ENCODE results near the gene RELA. TPM values are rescaled to one million over a fixed set of nuclear protein-coding genes. Genes with fewer than 3 reads are reported as not detected.
A peak's percentile ranks its signal among the peaks of the same experiment; 100 is the strongest.
"Not testable (repeated sequence)": the region's sequence is repeated elsewhere in the genome, so short reads cannot be mapped to it uniquely, and the experiment has no call there.

The RELA gene
- 10 to 100 TPM; 32.2 to 46.9 (median 36.7) TPM for polyA plus RNA-seq
- long read RNA-seq, donor 1, partial matches to known transcripts: 0 of 10 reads
- long read RNA-seq, donor 1, other reads (novel, unspliced or antisense): 0 of 10 reads
- long read RNA-seq, donor 2, partial matches to known transcripts: 0 of 3 reads
- long read RNA-seq, donor 2, other reads (novel, unspliced or antisense): 0 of 3 reads
- long read RNA-seq, donor 3, partial matches to known transcripts: 0 of 6 reads
- long read RNA-seq, donor 3, other reads (novel, unspliced or antisense): 0 of 6 reads
- long read RNA-seq, donor 4, partial matches to known transcripts: 0 of 1 reads
- long read RNA-seq, donor 4, other reads (novel, unspliced or antisense): 0 of 1 reads
- long read RNA-seq, donor 5, partial matches to known transcripts: 0 of 1 reads
- long read RNA-seq, donor 5, other reads (novel, unspliced or antisense): 0 of 1 reads
- long read RNA-seq, donor 6, transcript RELA-202 (11 exons, 2,700 nt): major isoform, 7 of 11 reads
- long read RNA-seq, donor 6, partial matches to known transcripts: 0 of 11 reads
- long read RNA-seq, donor 6, other reads (novel, unspliced or antisense): 0 of 11 reads
- long read RNA-seq, donor 7: 0 reads
- long read RNA-seq, donor 8, partial matches to known transcripts: 0 of 1 reads
- long read RNA-seq, donor 8, other reads (novel, unspliced or antisense): 0 of 1 reads
- long read RNA-seq, donor 9, partial matches to known transcripts: 0 of 4 reads
- long read RNA-seq, donor 9, other reads (novel, unspliced or antisense): 0 of 4 reads
- long read RNA-seq, donor 10, partial matches to known transcripts: 5 of 11 reads
- long read RNA-seq, donor 10, other reads (novel, unspliced or antisense): 0 of 11 reads

DNA sequence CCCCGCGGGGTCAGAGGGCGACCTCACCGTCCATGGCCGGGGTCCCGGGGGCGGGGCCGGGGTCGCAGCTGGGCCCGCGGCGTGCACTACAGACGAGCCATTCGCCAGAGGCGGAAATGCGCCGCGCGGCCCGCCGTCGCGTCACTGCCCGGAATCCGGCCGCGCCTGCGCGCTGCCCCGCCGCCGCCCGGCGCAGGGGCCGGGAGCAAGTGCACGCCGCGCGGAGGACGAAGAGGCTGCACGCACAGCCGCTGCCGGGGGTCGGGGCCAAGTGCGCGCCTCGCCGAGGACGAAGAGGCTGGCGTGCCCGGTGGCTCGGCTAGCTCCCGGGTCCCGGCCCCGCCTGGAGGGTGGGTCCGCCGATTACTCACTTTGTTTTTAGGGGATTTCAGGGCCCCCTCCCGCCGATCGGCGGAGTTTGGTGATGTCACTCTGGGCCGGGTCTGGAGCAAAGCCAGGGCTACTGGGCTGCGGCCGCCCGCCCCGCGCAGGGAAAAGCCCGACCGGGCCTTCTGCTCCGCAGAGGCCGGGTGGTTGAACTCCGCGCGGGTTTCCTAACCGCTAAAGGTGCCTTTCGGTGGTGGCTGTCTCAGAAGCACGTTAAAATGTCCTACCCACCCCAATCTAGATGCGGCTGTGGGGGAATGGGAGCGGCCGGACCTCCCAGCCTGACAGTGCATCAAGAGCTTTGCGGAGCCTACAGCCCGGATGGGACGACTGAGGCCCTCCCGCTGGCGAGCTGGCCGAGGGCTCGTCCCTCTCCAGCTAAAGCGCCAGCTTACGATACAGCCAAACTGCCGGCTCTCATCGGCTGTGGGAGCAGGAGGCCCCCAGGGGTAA, at the start of gene RELA:
RELA (minus strand) TSS at position 118 of the 840 bp plus-strand sequence; CDS start at position 34, 84 bp downstream.
- H3K4me1 ChIP-seq (ENCODE audit: control insufficient read depth in 3 of 3, insufficient read depth in 2 of 3, low read depth in 1 of 3, low read length in 2 of 3): peaks cover 2 to 10% (median 3%) of the 10 kb centered on the region in 3 donors
- no peaks in the 10 kb centered on the region for H3K9me3 ChIP-seq (ENCODE audit: control insufficient read depth in 2 of 2, insufficient read depth in 1 of 2, low read depth in 1 of 2, low read length in 1 of 2)
- FAIRE-seq (no peak), DNase-seq (peak; percentile 88 to 96)
- no peaks in the 10 kb centered on the region for H3K27me3 ChIP-seq (ENCODE audit: control insufficient read depth in 3 of 3, insufficient read depth in 3 of 3, low read length in 3 of 3)
- H3K4me3 ChIP-seq (ENCODE audit: low read depth in 1 of 3, low read length in 3 of 3): peak within 1 kb of the TSS; percentile 79 to 95 (median 91)
- H3K36me3 ChIP-seq (ENCODE audit: control insufficient read depth in 3 of 3, insufficient read depth in 2 of 3, low read depth in 1 of 3, low read length in 3 of 3): peaks cover 13 to 39% (median 14%) of the 10 kb centered on the region in 3 donors
- peak within 1 kb of the TSS; percentile 98 to 100 (median 99) for H3K27ac ChIP-seq (ENCODE audit: low read depth in 1 of 3, low read length in 2 of 3)
- WGBS, 3 donors: 0 to 1% (median 0%) methylated on average over 72 to 91 of the region's 91 CpGs

DNA sequence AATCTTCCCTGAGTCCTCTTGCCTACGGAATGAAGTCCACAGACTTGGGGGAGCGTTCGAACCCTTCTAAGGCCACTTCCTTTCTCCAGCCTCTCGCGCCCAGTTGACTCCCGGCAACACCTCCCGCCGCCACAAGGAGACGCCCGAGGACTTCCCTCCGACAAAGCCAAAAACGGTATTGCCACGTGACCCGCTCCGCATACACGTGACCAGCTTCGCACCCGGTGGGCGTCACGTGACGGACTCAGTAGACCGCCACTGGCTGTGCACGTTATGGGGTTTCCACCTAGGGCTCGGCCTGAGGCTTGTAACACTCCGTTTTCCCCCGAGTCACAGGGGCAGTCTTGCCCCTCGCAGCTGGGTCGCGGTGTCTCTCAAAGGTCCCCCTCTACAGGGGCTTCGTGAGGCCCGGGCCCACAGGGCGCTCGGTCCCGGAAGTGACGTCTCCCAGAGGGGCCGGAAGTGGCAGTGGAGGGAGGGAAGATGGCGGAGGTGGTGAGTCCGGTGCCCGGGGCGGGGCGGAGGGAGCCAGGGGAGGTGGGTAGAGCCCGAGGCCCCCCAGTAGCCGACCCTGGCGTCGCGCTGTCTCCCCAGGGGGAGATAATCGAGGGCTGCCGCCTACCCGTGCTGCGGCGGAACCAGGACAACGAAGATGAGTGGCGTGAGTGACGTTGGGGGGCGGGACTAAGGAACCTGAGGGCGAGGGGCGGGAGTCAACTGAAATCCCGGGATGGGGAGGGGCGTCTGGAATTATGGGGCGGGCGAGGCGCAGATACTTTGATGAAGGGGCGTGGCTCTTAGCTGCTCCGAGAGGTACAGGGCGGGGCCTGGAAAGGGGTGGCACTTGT, 49.3 kb upstream of the RELA start, which contains the start of gene KAT5:
KAT5 (plus strand) TSS at position 468 of the 848 bp plus-strand sequence; CDS start at position 484, 16 bp downstream.
- Histone ChIP-seq H3K36me3 (ENCODE audit: control insufficient read depth in 3 of 3, insufficient read depth in 2 of 3, low read depth in 1 of 3, low read length in 3 of 3) (peaks cover 15 to 43% (median 16%) of the 10 kb centered on the region in 3 donors), H3K9me3 (ENCODE audit: control insufficient read depth in 2 of 2, insufficient read depth in 1 of 2, low read depth in 1 of 2, low read length in 1 of 2) (no peaks in the 10 kb centered on the region), H3K27ac (ENCODE audit: low read depth in 1 of 3, low read length in 2 of 3) (peak within 1 kb of the TSS; percentile 84 to 98 (median 96)), H3K4me1 (ENCODE audit: control insufficient read depth in 3 of 3, insufficient read depth in 2 of 3, low read depth in 1 of 3, low read length in 2 of 3) (peaks cover 0 to 12% (median 2%) of the 10 kb centered on the region in 3 donors), H3K27me3 (ENCODE audit: control insufficient read depth in 3 of 3, insufficient read depth in 3 of 3, low read length in 3 of 3) (no peaks in the 10 kb centered on the region), H3K4me3 (ENCODE audit: low read depth in 1 of 3, low read length in 3 of 3) (peak within 1 kb of the TSS; percentile 53 to 80 (median 61))
- peak; percentile 99 to 100 for DNase-seq
- 0 to 1% (median 0%) methylated on average over 60 to 65 of the region's 65 CpGs for WGBS, 3 donors
- no peak for FAIRE-seq

DNA sequence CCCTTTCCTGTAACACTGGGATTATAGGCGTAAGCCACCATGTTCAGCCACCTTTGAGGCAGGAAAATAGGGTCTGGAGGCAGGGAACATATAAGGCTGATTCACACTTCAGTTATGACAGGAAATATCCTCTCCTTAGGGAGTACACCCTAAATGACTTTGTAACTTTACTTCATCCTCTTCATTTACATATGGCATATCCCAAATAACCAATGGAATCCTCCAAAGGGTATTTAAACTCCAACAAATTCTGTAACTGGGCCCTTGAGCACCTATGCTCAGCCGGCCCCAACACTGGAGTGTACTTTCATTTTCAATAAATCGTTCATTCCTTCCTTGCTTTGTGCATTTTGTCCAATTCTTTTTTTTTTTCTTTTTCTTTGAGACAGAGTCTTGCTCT, 47.7 kb upstream of the RELA start:
- 52 to 64% (median 61%) methylated on average over 3 of the region's 3 CpGs for WGBS, 3 donors
- no peaks in the 10 kb centered on the region for H3K27me3 ChIP-seq (ENCODE audit: control insufficient read depth in 3 of 3, insufficient read depth in 3 of 3, low read length in 3 of 3)
- no peak overlapping the region for H3K4me3 ChIP-seq (ENCODE audit: low read depth in 1 of 3, low read length in 3 of 3)
- no peak for FAIRE-seq
- no peak for DNase-seq
- H3K36me3 ChIP-seq (ENCODE audit: control insufficient read depth in 3 of 3, insufficient read depth in 2 of 3, low read depth in 1 of 3, low read length in 3 of 3): peaks cover 7 to 29% (median 8%) of the 10 kb centered on the region in 3 donors
- peak overlapping the region in 1 of 3 donors; percentile 26 for H3K27ac ChIP-seq (ENCODE audit: low read depth in 1 of 3, low read length in 2 of 3)
- H3K4me1 ChIP-seq (ENCODE audit: control insufficient read depth in 3 of 3, insufficient read depth in 2 of 3, low read depth in 1 of 3, low read length in 2 of 3): peaks cover 0 to 12% (median 2%) of the 10 kb centered on the region in 3 donors
- H3K9me3 ChIP-seq (ENCODE audit: control insufficient read depth in 2 of 2, insufficient read depth in 1 of 2, low read depth in 1 of 2, low read length in 1 of 2): no peaks in the 10 kb centered on the region

DNA sequence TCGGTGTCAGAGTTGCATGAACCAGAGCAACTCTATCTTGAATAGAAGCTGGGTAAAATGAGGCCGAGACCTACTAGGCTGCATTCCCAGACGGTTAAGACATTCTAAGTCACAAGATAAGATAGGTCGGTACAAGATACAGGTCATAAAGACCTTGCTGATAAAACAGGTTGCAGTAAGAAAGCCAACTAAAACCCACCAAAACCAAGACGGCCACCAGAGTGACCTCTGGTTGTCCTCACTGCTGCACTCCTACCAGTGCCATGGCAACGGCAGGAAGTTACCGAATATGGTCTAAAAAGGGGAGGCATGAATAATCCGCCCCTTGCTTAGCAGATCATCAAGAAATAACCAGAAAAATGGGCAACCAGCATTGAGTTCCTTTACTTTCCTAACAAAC, 46.9 kb upstream of the RELA start:
- peaks cover 0 to 12% (median 2%) of the 10 kb centered on the region in 3 donors for H3K4me1 ChIP-seq (ENCODE audit: control insufficient read depth in 3 of 3, insufficient read depth in 2 of 3, low read depth in 1 of 3, low read length in 2 of 3)
- peaks cover under 1 to 22% (median 7%) of the 10 kb centered on the region in 3 donors for H3K36me3 ChIP-seq (ENCODE audit: control insufficient read depth in 3 of 3, insufficient read depth in 2 of 3, low read depth in 1 of 3, low read length in 3 of 3)
- DNase-seq: peak; percentile 29 to 64
- no peak for FAIRE-seq
- no peak overlapping the region for H3K4me3 ChIP-seq (ENCODE audit: low read depth in 1 of 3, low read length in 3 of 3)
- WGBS, 3 donors: 23 to 55% (median 47%) methylated on average over 8 of the region's 8 CpGs
- H3K9me3 ChIP-seq (ENCODE audit: control insufficient read depth in 2 of 2, insufficient read depth in 1 of 2, low read depth in 1 of 2, low read length in 1 of 2): no peaks in the 10 kb centered on the region
- H3K27me3 ChIP-seq (ENCODE audit: control insufficient read depth in 3 of 3, insufficient read depth in 3 of 3, low read length in 3 of 3): no peaks in the 10 kb centered on the region
- peak overlapping the region in 1 of 3 donors; percentile 26 for H3K27ac ChIP-seq (ENCODE audit: low read depth in 1 of 3, low read length in 2 of 3)

DNA sequence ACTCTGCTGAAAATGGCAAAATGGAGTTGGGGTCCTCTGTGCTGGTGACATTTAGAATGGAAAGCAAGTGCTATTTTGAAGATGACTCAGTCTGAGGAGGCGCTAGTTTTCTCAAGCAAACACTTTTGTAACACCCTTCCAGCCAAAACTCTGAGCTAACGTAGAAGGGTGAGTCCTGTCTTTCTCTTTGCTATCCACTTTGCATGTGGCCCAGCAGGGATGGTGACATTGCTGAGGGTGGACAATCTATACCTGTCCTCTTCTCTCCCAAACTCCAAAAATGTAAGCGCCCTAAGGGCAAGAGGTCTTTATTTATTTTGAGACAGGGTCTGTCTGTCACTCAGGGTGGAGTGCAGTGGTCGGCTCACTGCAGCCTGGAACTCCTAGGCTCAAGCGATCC, 45.7 kb upstream of the RELA start:
- H3K27ac ChIP-seq (ENCODE audit: low read depth in 1 of 3, low read length in 2 of 3): no peak overlapping the region
- H3K4me1 ChIP-seq (ENCODE audit: control insufficient read depth in 3 of 3, insufficient read depth in 2 of 3, low read depth in 1 of 3, low read length in 2 of 3): peaks cover 0 to 9% (median 2%) of the 10 kb centered on the region in 3 donors
- no peaks in the 10 kb centered on the region for H3K27me3 ChIP-seq (ENCODE audit: control insufficient read depth in 3 of 3, insufficient read depth in 3 of 3, low read length in 3 of 3)
- DNase-seq (no peak), FAIRE-seq (no peak)
- 80 to 91% (median 86%) methylated on average over 5 of the region's 5 CpGs for WGBS, 3 donors
- H3K36me3 ChIP-seq (ENCODE audit: control insufficient read depth in 3 of 3, insufficient read depth in 2 of 3, low read depth in 1 of 3, low read length in 3 of 3): peaks cover 0 to 9% (median under 1%) of the 10 kb centered on the region in 3 donors
- no peaks in the 10 kb centered on the region for H3K9me3 ChIP-seq (ENCODE audit: control insufficient read depth in 2 of 2, insufficient read depth in 1 of 2, low read depth in 1 of 2, low read length in 1 of 2)
- no peak overlapping the region for H3K4me3 ChIP-seq (ENCODE audit: low read depth in 1 of 3, low read length in 3 of 3)

DNA sequence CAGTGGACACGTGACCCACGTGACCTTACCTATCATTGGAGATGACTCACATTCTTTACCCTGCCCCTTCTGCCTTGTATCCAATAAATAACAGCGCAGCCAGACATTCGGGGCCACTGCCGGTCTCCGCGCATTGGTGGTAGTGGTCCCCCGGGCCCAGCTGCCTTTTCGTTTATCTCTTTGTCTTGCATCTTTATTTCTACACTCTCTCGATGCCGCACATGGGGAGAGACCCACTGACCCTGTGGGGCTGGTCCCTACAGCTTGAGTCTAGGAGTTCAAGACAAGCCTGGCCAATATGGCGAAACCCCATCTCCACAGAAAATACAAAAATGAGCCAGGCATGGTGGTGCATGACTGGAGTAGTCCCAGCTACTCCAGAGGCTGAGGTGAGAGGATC, 44.3 kb upstream of the RELA start:
- not testable (repeated sequence) for H3K36me3 ChIP-seq (ENCODE audit: control insufficient read depth in 3 of 3, insufficient read depth in 2 of 3, low read depth in 1 of 3, low read length in 3 of 3); FAIRE-seq; H3K4me1 ChIP-seq (ENCODE audit: control insufficient read depth in 3 of 3, insufficient read depth in 2 of 3, low read depth in 1 of 3, low read length in 2 of 3); DNase-seq; H3K9me3 ChIP-seq (ENCODE audit: control insufficient read depth in 2 of 2, insufficient read depth in 1 of 2, low read depth in 1 of 2, low read length in 1 of 2); H3K4me3 ChIP-seq (ENCODE audit: low read depth in 1 of 3, low read length in 3 of 3); H3K27ac ChIP-seq (ENCODE audit: low read depth in 1 of 3, low read length in 2 of 3); H3K27me3 ChIP-seq (ENCODE audit: control insufficient read depth in 3 of 3, insufficient read depth in 3 of 3, low read length in 3 of 3)
- 92 to 94% (median 93%) methylated on average over 9 to 10 of the region's 12 CpGs for whole genome bisulfite sequencing, 3 donors

DNA sequence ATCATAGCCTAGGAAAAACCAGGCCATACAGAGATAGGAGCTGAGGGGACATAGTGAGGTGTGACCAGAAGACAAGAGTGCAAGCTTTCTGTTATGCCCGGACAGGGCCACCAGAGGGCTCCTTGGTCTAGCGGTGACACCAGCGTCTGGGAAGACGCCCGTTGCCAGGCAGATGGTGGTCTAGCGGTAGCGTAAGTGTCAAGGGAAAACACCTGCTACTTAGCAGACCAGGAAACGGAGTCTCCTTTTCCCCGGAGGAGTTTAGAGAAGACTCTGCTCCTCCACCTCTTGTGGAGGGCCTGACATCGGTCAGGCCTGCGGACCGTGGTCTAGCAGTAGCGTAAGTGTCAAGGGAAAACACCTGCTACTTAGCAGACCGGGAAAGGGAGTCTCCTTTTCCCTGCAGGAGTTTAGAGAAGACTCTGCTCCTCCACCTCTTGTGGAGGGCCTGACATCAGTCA, 43.6 kb upstream of the RELA start:
- not testable (repeated sequence) for H3K9me3 ChIP-seq (ENCODE audit: control insufficient read depth in 2 of 2, insufficient read depth in 1 of 2, low read depth in 1 of 2, low read length in 1 of 2); H3K4me1 ChIP-seq (ENCODE audit: control insufficient read depth in 3 of 3, insufficient read depth in 2 of 3, low read depth in 1 of 3, low read length in 2 of 3); H3K27ac ChIP-seq (ENCODE audit: low read depth in 1 of 3, low read length in 2 of 3); H3K27me3 ChIP-seq (ENCODE audit: control insufficient read depth in 3 of 3, insufficient read depth in 3 of 3, low read length in 3 of 3); H3K36me3 ChIP-seq (ENCODE audit: control insufficient read depth in 3 of 3, insufficient read depth in 2 of 3, low read depth in 1 of 3, low read length in 3 of 3); H3K4me3 ChIP-seq (ENCODE audit: low read depth in 1 of 3, low read length in 3 of 3); FAIRE-seq
- WGBS, 3 donors: 1 to 18% (median 5%) methylated on average over 14 of the region's 14 CpGs
- DNase-seq: peak; percentile 55 to 59
